SK-N-SH (cell line): ENCODE measurements around the gene POMGNT1. TPM values are rescaled to one million over a fixed set of nuclear protein-coding genes. Genes with fewer than 3 reads are reported as not detected.

Experiments
- CTCF ChIA-PET: fragments of 300-600, 350-600 bp; formaldehyde crosslinking; extraction: SDS; loops from one replicate; lab custom pipeline; 2021; lab: Yijun Ruan, JAX
- POLR2A ChIA-PET: fragments of 350-600 bp; sonication (Branson Sonifier 250); formaldehyde crosslinking; extraction: SDS; loops from one replicate; lab custom pipeline; 2020; ENCODE audit warnings: antibody characterized with exemption, inconsistent platforms; lab: Yijun Ruan, JAX
- DNase-seq: peaks from one replicate; pipeline ENCODE4 v3.0.0; 2012
- H2AFZ ChIP-seq: fragments of 200-600 bp; sonication (generic); 2 replicates; pipeline ENCODE4 v1.8.1; 2016; ENCODE audit warnings: antibody characterized with exemption, mild to moderate bottlenecking, low read depth
- H3F3A ChIP-seq: fragments of 200-600 bp; sonication (generic); replicated peaks from 2 replicates; pipeline ENCODE3; 2016; ENCODE audit warnings: antibody characterized with exemption, mild to moderate bottlenecking; ENCODE audit not compliant: insufficient read depth
- H3K27ac ChIP-seq, 2 experiments: fragments of 200-500 bp in 1 of 2; fragments of 200-600 bp in 1 of 2; sonication (Bioruptor generic) in 1 of 2; sonication (generic), shearing (Covaris generic) in 1 of 2; 2 replicates each; pipeline versions ENCODE4 v1.5.1 to v1.6.1; 2014 to 2016; ENCODE audit warnings: low read depth in 2 of 2, inconsistent platforms in 1 of 2, low read length in 1 of 2, mild to moderate bottlenecking in 1 of 2, mixed read lengths in 1 of 2
- H3K27me3 ChIP-seq: fragments of 200-600 bp; sonication (generic), shearing (Covaris generic); 2 replicates; pipeline ENCODE4 v1.6.1; 2016; ENCODE audit warnings: mixed run types; ENCODE audit not compliant: insufficient read depth
- H3K36me3 ChIP-seq, 2 experiments: fragments of 200-500 bp in 1 of 2; fragments of 200-600 bp in 1 of 2; sonication (Bioruptor generic) in 1 of 2; sonication (generic) in 1 of 2; replicated peaks in 1 of 2; 2 replicates each; pipeline versions ENCODE3 to v1.5.1; 2014 to 2016; ENCODE audit warnings: low read length in 1 of 2, mild to moderate bottlenecking in 1 of 2; ENCODE audit not compliant: insufficient read depth in 2 of 2, control insufficient read depth in 1 of 2
- H3K4me1 ChIP-seq, 2 experiments: fragments of 200-500 bp in 1 of 2; fragments of 200-600 bp in 1 of 2; sonication (Bioruptor generic) in 1 of 2; sonication (generic), shearing (Covaris generic) in 1 of 2; 2 replicates each; pipeline versions ENCODE4 v1.5.1 to v1.6.1; 2014 to 2016; ENCODE audit warnings: low read depth in 1 of 2, low read length in 1 of 2, mixed run types in 1 of 2; ENCODE audit not compliant: insufficient read depth in 2 of 2, control insufficient read depth in 1 of 2
- H3K4me2 ChIP-seq: fragments of 200-600 bp; sonication (generic), shearing (Covaris generic); 2 replicates; pipeline ENCODE4 v1.6.1; 2017; ENCODE audit warnings: mixed run types
- H3K4me3 ChIP-seq, 2 experiments: fragments of 200-500 bp in 1 of 2; fragments of 200-600 bp in 1 of 2; sonication (Bioruptor generic) in 1 of 2; sonication (generic), shearing (Covaris generic) in 1 of 2; 2 replicates each; pipeline versions ENCODE4 v1.5.1 to v1.8.1; 2014 to 2016; ENCODE audit warnings: low read depth in 2 of 2, inconsistent platforms in 1 of 2, low read length in 1 of 2, mild to moderate bottlenecking in 1 of 2, mixed read lengths in 1 of 2, moderate library complexity in 1 of 2
- H3K79me2 ChIP-seq: fragments of 200-600 bp; sonication (generic); 2 replicates; pipeline ENCODE4 v1.8.1; 2017; ENCODE audit warnings: mild to moderate bottlenecking; ENCODE audit not compliant: insufficient read depth
- H3K9ac ChIP-seq: fragments of 200-600 bp; sonication (generic); 2 replicates; pipeline ENCODE4 v1.6.1; 2017; ENCODE audit warnings: mixed run types
- H3K9me2 ChIP-seq: fragments of 200-600 bp; sonication (generic); 2 replicates; pipeline ENCODE4 v1.6.1; 2017; ENCODE audit warnings: mixed run types
- H3K9me3 ChIP-seq: fragments of 200-600 bp; sonication (generic); 2 replicates; pipeline ENCODE4 v1.6.1; 2017; ENCODE audit warnings: mixed run types, mild to moderate bottlenecking, moderate library complexity
- H4K20me1 ChIP-seq: fragments of 200-600 bp; sonication (generic); 2 replicates; pipeline ENCODE4 v1.6.1; 2017; ENCODE audit warnings: mild to moderate bottlenecking, mixed run types; ENCODE audit not compliant: insufficient read depth
- CHD2 ChIP-seq: fragments of 150-350 bp; IDR thresholded peaks from 2 replicates; pipeline ENCODE4 v1.6.1; 2018; ENCODE audit warnings: low read length; ENCODE audit not compliant: partially characterized antibody
- CTCF ChIP-seq: fragments of 200-600 bp; sonication (generic); IDR thresholded peaks from 2 replicates; pipeline ENCODE4 v1.6.1; 2017; ENCODE audit warnings: antibody characterized with exemption, mild to moderate bottlenecking, moderate library complexity
- EZH2phosphoT487 ChIP-seq: fragments of 200-600 bp; sonication (generic); IDR thresholded peaks from 2 replicates; pipeline ENCODE4 v1.6.1; 2017; ENCODE audit warnings: low read depth, mixed run types, mild to moderate bottlenecking, antibody characterized with exemption, moderate library complexity, borderline replicate concordance
- FOXJ3 ChIP-seq: sonication (generic); formaldehyde crosslinking; IDR thresholded peaks from 2 replicates; pipeline ENCODE4 v1.5.1; 2020; ENCODE audit warnings: mild to moderate bottlenecking, missing genetic modification reagents
- GABPA ChIP-seq: IDR thresholded peaks from 2 replicates; pipeline ENCODE4 v1.4.0; 2012; ENCODE audit warnings: low read depth, mild to moderate bottlenecking
- JUND ChIP-seq: IDR thresholded peaks from 2 replicates; pipeline ENCODE4 v1.4.0; 2012
- RAD21 ChIP-seq: IDR thresholded peaks from 2 replicates; pipeline ENCODE4 v1.6.1; 2012; ENCODE audit warnings: mild to moderate bottlenecking, low read length
- RCOR1 ChIP-seq: fragments of 150-350 bp; IDR thresholded peaks from 2 replicates; pipeline ENCODE4 v1.6.1; 2017; ENCODE audit warnings: antibody characterized with exemption, low read length
- RXRA ChIP-seq: IDR thresholded peaks from 2 replicates; pipeline ENCODE4 v1.4.0; 2012; ENCODE audit warnings: low read depth, mild to moderate bottlenecking, borderline replicate concordance
- SIN3A ChIP-seq: IDR thresholded peaks from 2 replicates; pipeline ENCODE4 v1.6.1; 2012; ENCODE audit warnings: low read depth, mild to moderate bottlenecking, low read length, moderate library complexity, borderline replicate concordance
- TAF1 ChIP-seq: IDR thresholded peaks from 2 replicates; pipeline ENCODE4 v1.6.1; 2012; ENCODE audit warnings: low read depth, mild to moderate bottlenecking, low read length, moderate library complexity, borderline replicate concordance
- TCF12 ChIP-seq: IDR thresholded peaks from 2 replicates; pipeline ENCODE4 v1.4.0; 2012
- USF1 ChIP-seq: IDR thresholded peaks from 2 replicates; pipeline ENCODE4 v1.4.0; 2012; ENCODE audit warnings: low read depth, borderline replicate concordance
- USF2 ChIP-seq: fragments of 150-350 bp; IDR thresholded peaks from 2 replicates; pipeline ENCODE4 v1.6.1; 2017; ENCODE audit warnings: antibody characterized with exemption, low read length, low read depth, borderline replicate concordance
- ZBTB33 ChIP-seq: IDR thresholded peaks from 2 replicates; pipeline ENCODE4 v1.4.0; 2012; ENCODE audit warnings: low read depth, borderline replicate concordance
- WGBS: methylation state at CpG from one replicate; pipeline ENCODE4 v1.1.6; 2017; ENCODE audit warnings: low lambda C conversion rate; 5-methylcytosine and 5-hydroxymethylcytosine counted together
- polyA plus RNA-seq, 3 experiments: library from polyadenylated mRNA; depleted of rRNA; stranded (reverse); fragments of >200 nt; gene quantifications; 2 replicates each; pipeline ENCODE4 v1.2.3, GENCODE V29; 2012
- TF ChIP-seq, protein P1 (sequence below): IDR thresholded peaks from 2 replicates; pipeline ENCODE4 v1.4.0; 2012; ENCODE audit warnings: low read depth

Gene POMGNT1
- polyA plus RNA-seq, 1 of the 3 experiments (the other 2 are of a cell fraction): 165 TPM

DNA sequence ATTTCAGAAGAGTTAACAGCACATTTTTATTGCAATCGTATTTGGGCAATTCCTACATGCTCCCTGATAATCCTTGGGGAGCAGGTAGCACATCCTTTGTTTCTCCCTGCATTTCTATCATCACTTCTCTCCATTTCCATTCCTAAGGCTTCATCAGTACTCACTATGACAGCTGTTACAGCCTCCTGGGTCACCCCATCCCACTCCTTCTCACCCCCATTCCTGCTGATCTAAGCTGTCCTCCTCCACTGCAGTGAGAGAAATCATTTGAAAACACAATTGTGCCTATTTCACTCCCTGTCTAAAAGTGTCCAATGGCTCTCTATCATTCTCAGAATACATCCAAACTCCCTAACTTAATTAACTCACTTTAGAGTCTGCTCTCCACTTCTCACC lies 40.3 kb downstream of the POMGNT1 start (continued):
- no peak for TF ChIP-seq CHD2
- TF ChIP-seq USF1: no peak

DNA sequence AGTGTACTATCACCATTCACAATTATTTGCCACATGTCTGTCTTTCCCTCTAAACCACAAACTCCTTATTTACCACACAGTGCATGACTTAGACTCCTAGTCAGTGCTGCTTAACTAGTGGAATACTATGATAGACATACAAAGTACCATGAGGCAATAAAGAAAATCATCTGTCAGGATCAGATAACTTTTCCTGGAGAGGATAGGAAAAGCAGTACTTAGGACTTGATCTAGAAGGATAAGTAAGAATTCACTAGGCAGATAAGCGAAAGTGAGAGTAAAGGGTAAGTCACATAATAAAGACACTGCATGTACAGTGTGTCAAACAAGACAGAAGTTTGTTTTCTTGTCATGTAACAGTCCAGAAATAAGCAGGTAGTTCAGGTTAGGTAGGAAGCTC lies 44.5 kb downstream of the POMGNT1 start:
- Histone ChIP-seq H3K27me3 (no peaks in the 10 kb centered on the region), H3K4me3 (no peak overlapping the region), H3K27ac (no peak overlapping the region), H3K36me3 (no peaks in the 10 kb centered on the region), H3K9ac (no peak overlapping the region), H3K9me2 (no peaks in the 10 kb centered on the region), H2AFZ (no peak overlapping the region), H3K4me2 (no peak overlapping the region), H3K9me3 (no peaks in the 10 kb centered on the region), H3K79me2 (no peaks in the 10 kb centered on the region), H3F3A (no peaks in the 10 kb centered on the region)
- DNase-seq: no peak
- POLR2A ChIA-PET: no interaction called here
- 90% methylated on average over 1 of the region's 1 CpG for WGBS
- TF ChIP-seq ZBTB33 (no peak), EZH2phosphoT487 (no peak), JUND (no peak), RAD21 (no peak), RXRA (no peak), FOXJ3 (CRISPR knock-in tag) (no peak), TCF12 (no peak), CTCF (no peak), GABPA (no peak), RCOR1 (no peak)
- TF ChIP-seq, all 33 proteins: peak for 0
- no peaks in the 10 kb centered on the region for H4K20me1 ChIP-seq
- CTCF ChIA-PET: interaction anchor here (0.6 to 1.0 kb wide), 2 partner anchors 116 to 1125 kb away, joined by 3 read pairs; no protein-coding TSS in a partner anchor
- H3K4me1 ChIP-seq: no peaks in the 10 kb centered on the region; a peak in 1 of 4 replicates

GRCh38 chr1:46153228-46153627 lies 45.0 kb downstream of the POMGNT1 start:
- ChIA-PET POLR2A (no interaction called here), CTCF (interaction anchor here (0.6 kb wide), 1 partner anchor 1125 kb away, joined by 3 read pairs; no protein-coding TSS in a partner anchor)
- Histone ChIP-seq H3K9me2 (no peaks in the 10 kb centered on the region), H3K9ac (no peak overlapping the region), H3K27ac (no peak overlapping the region), H3K36me3 (no peaks in the 10 kb centered on the region), H3K9me3 (no peaks in the 10 kb centered on the region), H3K4me3 (no peak overlapping the region), H3K79me2 (no peaks in the 10 kb centered on the region), H3K4me1 (no peaks in the 10 kb centered on the region; a peak in 1 of 4 replicates), H3K27me3 (no peaks in the 10 kb centered on the region), H4K20me1 (no peaks in the 10 kb centered on the region), H3K4me2 (no peak overlapping the region), H2AFZ (no peak overlapping the region), H3F3A (no peaks in the 10 kb centered on the region)
- no peak for DNase-seq
- TF ChIP-seq SIN3A (no peak), TAF1 (no peak), USF2 (no peak), FOXJ3 (CRISPR knock-in tag) (no peak)
- TF ChIP-seq, protein P1, sequence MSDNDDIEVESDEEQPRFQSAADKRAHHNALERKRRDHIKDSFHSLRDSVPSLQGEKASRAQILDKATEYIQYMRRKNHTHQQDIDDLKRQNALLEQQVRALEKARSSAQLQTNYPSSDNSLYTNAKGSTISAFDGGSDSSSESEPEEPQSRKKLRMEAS: no peak
- WGBS: 92% methylated on average over 1 of the region's 1 CpG
